ENCODE data around the gene NF2.
"Not testable (repeated sequence)": the region's sequence is repeated elsewhere in the genome, so short reads cannot be mapped to it uniquely, and the experiment has no call there.

- TF ChIP-seq CTCF (IDR thresholded peaks at IDR 0.05; ENCODE audit: low read depth, low read length, poor library complexity, severe bottlenecking); EZH2phosphoT487 (IDR thresholded peaks at IDR 0.05; ENCODE audit: borderline replicate concordance, low read length): not testable (repeated sequence)
These were observed 36.9 kb upstream of the NF2 start for GRCh38 chr22:29566513-29566912.
